ENCODE results near the gene PROSER2.
A peak's percentile ranks its signal among the peaks of the same experiment; 100 is the strongest.

PROSER2 gene

DNA sequence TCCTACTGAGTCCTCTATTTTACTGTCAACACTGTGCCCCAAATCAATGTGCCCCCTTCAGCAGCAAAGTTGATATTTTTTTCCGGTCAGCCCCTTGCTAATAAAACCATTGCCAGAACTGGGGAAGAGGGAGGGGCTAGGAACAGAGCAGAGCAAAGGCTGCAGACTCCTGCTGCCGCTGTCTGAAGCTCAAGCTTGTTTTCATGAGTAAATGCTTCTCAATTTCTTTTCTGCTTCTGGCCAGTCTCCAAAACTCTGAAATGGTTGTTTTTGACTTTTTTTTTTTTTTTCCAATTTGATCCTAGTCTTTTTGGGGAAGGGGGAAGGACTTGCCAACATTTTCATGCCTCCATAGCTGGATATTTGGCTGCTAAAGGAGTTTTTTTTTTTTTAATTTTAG is 26.7 kb upstream of the PROSER2 start:
- ATAC-seq = no peak
- Mint-ChIP-seq H3K27me3 (peaks cover 21% of the 10 kb centered on the region), H3K4me3 (no peak overlapping the region), H3K27ac (no peak overlapping the region), H3K9me3 (peaks cover 3% of the 10 kb centered on the region), H3K36me3 (no peaks in the 10 kb centered on the region), H3K4me1 (peaks cover 8% of the 10 kb centered on the region)

DNA sequence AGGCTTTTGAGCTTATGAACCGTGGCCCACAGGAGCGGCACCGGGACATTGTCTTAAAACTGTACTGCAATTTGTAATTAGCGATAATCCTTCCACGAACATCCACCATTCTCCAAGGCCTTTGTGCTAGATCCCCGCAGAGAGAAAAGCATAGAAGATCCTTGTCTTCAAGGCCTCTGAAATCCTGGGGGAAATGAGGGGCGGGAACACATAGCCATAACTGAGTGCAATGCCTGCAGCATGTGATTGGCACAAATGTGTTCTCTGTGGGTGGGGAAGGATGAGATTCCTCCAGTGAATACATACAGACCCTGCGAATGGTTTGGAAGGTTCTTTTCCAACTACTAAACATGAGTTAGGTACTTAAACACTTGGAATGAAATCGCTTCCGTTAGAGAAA is 25.9 kb upstream of the PROSER2 start:
- H3K27me3 Mint-ChIP-seq = peaks cover 13% of the 10 kb centered on the region
- no peak overlapping the region for H3K27ac Mint-ChIP-seq
- H3K4me1 Mint-ChIP-seq = peaks cover 8% of the 10 kb centered on the region
- no peak overlapping the region for H3K4me3 Mint-ChIP-seq
- peaks cover 3% of the 10 kb centered on the region for H3K9me3 Mint-ChIP-seq
- H3K36me3 Mint-ChIP-seq = no peaks in the 10 kb centered on the region
- ATAC-seq = no peak

DNA sequence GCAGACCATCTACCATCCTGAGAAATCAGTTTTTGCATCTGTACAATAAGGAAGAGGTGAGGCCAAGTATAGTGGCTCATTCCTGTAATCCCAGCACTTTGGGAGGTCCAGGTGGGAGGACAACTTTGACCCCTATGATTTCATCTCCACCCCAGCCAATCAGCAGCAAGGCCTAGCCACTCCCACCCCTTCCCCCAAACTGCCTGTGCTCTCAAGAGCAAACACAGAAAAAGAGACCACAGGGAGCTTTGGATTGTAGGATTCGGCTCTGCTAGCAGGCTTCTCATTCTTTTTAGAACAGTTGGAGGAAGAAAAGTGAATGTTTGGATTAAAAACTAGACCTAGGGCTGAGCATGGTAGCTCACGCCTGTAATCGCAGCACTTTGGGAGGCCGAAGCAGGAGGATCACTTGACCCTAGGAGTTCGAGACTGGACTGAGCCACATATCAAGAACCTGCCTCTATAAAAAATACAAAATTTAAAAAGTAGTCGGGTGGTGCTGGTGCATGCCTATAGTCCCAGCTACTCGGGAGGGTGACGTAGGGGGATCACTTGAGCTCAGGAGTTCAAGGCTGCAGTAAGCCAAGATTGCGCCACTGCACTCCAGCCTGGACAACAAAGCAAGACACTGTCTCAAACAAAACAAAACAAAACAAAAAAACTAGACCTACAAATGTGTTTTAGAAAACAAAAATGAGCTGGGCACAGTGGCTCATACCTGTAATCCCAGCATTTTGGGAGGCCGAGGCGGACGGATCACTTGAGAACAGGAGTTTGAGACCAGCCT is 25.1 kb upstream of the PROSER2 start:
- Mint-ChIP-seq H3K27me3 (peaks cover 10% of the 10 kb centered on the region), H3K4me1 (peaks cover 8% of the 10 kb centered on the region), H3K9me3 (peaks cover 3% of the 10 kb centered on the region), H3K36me3 (no peaks in the 10 kb centered on the region), H3K4me3 (no peak overlapping the region), H3K27ac (no peak overlapping the region)
- ATAC-seq = no peak

DNA sequence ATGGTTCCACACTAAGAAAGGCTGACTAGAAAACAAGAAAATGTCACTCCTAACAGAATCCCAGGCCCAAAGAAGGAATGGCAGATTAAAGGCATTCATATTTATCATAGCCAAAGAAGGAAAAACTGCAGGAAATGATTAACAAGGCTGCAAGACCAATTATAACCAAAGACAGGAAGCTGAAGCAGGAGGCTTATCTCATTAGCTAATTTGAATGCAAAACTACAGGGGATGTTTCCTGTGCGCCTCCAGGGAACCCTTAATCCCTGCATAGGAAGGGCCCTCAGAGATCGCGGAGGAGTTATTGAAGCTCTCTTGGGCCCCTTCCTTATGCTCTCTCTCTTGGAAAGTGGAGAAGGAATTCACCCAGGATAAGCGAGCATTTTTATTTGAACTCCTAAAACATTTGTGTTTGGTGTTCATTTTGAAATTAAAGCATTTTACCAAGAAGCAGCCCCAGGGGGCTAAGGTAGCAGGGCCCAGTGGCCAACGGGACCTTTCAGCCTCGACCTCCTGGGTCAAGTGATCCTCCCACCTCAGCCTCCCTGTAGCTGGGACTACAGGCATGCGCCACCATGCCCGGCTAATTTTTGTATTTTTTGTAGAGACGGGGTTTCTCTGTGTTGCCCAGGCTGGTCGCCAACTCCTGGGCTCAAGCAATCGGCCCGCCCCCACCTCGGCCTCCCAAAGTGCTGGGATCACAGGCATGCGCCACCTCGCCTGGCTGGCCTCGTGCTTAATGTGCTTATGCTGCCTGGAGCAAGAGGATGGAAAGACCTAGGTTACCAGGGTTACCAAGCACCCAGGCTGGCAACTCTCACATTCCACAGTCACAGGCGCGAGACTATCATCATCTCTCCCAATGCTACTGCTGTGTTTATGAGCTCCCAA is 24.1 kb upstream of the PROSER2 start:
- no peaks in the 10 kb centered on the region for H3K27me3 Mint-ChIP-seq
- H3K4me3 Mint-ChIP-seq = no peak overlapping the region
- H3K9me3 Mint-ChIP-seq = peaks cover 3% of the 10 kb centered on the region
- H3K36me3 Mint-ChIP-seq = no peaks in the 10 kb centered on the region
- no peak overlapping the region for H3K27ac Mint-ChIP-seq
- peaks cover 8% of the 10 kb centered on the region for H3K4me1 Mint-ChIP-seq
- no peak for ATAC-seq

DNA sequence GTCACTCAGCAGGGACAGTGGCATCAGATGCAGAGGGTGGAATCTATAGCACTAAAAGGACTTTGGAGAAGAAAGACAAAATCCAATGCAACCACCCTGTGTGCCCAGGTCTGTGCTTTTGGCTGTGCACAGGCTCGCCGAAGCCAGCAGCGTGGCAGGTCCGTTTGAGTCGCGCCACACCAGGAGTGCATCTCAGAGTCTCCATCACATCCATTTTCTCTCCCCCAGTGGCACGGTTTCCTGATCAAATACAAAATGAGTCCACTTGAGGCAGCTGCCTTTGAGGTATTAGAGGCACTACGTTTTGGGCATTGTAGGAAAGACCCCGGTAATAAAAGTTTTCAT is 23.4 kb upstream of the PROSER2 start:
- Mint-ChIP-seq H3K9me3 (peaks cover 3% of the 10 kb centered on the region), H3K4me1 (peaks cover 8% of the 10 kb centered on the region), H3K4me3 (no peak overlapping the region), H3K36me3 (no peaks in the 10 kb centered on the region), H3K27me3 (peaks cover under 1% of the 10 kb centered on the region), H3K27ac (no peak overlapping the region)
- ATAC-seq = no peak

DNA sequence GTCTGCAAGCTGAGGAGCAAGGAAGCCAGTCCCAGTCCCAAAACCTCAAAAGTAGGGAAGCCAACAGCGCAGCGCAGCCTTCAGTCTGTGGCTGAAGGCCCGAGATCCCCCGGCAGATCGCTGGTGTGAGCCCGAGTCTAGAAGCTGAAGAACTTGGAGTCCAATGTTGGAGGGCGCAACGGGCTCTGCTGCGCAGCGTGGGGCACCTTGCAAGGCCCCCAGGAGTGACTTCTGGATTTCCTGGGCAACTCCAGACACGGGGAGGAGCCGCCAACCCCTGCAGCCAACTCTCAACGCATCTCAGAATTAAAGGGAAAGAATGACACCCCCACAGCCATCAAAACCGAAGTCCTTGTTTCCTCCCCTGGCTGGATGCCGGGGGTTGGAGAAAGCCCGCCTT is 18.8 kb upstream of the PROSER2 start:
- Mint-ChIP-seq H3K27me3 (peaks cover 38% of the 10 kb centered on the region), H3K9me3 (no peaks in the 10 kb centered on the region), H3K4me1 (no peaks in the 10 kb centered on the region), H3K36me3 (no peaks in the 10 kb centered on the region), H3K27ac (no peak overlapping the region), H3K4me3 (no peak overlapping the region)
- no peak for ATAC-seq

DNA sequence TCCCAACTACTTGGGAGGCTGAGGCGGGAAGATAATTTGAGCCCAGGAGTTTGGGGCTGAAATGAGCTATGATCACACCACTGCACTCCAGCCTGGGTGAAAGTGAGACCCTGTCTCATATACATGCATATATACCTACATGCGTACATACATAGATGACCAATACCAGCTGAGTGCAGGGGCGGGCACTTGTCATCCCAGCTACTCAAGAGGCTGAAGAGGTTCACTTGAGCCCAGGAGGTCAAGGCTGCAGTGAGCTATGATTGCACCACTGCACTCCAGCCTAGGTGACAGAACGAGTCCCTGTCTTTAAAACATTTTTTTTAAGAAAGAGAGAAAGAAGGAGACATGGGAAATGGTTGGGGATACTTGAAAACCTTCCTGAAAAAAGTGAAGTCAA is 17.4 kb upstream of the PROSER2 start:
- ATAC-seq = no peak
- Mint-ChIP-seq H3K36me3 (no peaks in the 10 kb centered on the region), H3K9me3 (no peaks in the 10 kb centered on the region), H3K4me3 (no peak overlapping the region), H3K27ac (no peak overlapping the region), H3K4me1 (no peaks in the 10 kb centered on the region), H3K27me3 (peaks cover 38% of the 10 kb centered on the region)

DNA sequence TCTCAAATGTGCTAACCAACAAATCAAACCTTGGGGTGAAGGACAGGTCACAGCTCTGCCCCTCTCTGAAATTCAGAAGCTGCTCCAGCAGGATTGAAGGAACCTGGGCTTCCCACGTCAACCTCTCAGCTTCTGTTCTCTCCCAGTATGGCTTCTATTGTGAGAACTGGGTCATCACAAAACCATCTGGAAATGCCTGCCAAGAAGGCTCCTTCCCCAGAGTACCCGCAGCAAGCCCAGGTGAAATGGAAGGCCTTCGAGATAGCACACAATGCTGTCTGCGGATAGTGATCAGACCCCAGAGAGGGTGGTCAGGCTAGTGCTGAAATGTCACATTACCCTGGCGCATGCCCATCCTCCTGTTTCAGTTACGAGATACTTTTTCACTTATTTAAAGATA is 16.4 kb upstream of the PROSER2 start:
- Mint-ChIP-seq H3K4me3 (no peak overlapping the region), H3K36me3 (no peaks in the 10 kb centered on the region), H3K27me3 (peaks cover 38% of the 10 kb centered on the region), H3K27ac (no peak overlapping the region), H3K9me3 (no peaks in the 10 kb centered on the region), H3K4me1 (no peaks in the 10 kb centered on the region)
- ATAC-seq = no peak

DNA sequence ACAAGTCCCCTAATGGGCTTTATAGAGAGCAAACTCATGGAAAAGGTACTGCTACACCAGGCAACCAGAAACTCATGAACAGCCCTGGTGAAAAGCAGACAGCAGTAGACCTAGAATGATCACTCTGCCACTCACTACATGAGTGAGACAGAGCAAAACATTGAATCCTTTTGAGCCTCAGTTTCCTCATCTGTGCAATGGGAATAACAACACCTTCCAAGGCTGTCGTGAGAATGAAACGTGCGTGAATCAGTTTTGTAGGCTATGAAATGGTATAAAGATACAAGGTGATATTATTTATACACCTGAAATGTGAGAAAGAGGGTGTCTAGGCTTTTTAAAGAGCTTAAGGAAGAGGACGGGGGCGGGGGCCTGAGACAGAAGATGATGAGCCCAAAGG is 14.3 kb upstream of the PROSER2 start:
- Mint-ChIP-seq H3K4me3 (no peak overlapping the region), H3K27me3 (peaks cover 57% of the 10 kb centered on the region), H3K4me1 (no peaks in the 10 kb centered on the region), H3K36me3 (no peaks in the 10 kb centered on the region), H3K27ac (no peak overlapping the region), H3K9me3 (no peaks in the 10 kb centered on the region)
- ATAC-seq = no peak

DNA sequence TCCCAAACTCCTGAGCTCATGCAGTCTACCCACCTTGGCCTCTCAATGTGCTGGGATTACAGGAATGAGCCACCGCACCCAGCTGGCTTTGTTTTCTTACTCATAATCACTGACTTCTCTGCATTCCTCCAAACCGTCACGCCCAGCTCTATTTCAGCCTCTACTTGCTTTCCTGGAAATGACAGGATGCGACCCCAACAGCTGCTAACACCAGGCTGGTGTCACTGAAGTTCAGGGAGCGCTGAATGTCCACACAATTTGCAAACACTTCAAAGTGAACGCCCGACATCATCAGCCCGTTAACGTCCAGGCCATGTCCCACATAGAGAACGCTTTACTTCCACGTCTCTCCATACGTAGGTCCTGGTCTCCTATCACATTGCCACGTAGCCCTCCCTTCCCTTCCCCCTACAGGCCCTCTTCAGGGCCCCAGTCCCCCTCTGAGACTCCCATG is 12.8 kb upstream of the PROSER2 start:
- no peaks in the 10 kb centered on the region for H3K36me3 Mint-ChIP-seq
- no peak for ATAC-seq
- peaks cover 51% of the 10 kb centered on the region for H3K27me3 Mint-ChIP-seq
- H3K27ac Mint-ChIP-seq = no peak overlapping the region
- no peaks in the 10 kb centered on the region for H3K4me1 Mint-ChIP-seq
- no peak overlapping the region for H3K4me3 Mint-ChIP-seq
- no peaks in the 10 kb centered on the region for H3K9me3 Mint-ChIP-seq

DNA sequence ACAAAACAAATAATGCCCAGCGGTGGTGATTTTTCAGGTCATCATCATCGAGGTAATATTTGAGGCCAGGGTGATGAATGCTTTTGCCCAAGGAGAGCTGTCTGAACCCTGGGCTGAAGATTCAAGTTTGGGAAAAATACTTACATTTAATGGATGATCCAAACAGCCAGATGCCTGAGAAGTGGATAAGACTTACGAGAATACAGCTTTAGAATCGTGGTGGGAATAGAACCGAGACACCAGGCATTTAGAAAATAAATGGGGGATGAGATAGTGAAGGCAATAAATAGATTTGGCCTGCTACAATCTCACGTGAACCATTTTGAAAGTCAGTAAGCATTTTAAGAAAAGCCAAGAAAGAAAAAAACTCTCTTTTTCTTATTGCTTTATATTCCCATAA is 12.2 kb upstream of the PROSER2 start:
- Mint-ChIP-seq H3K36me3 (no peaks in the 10 kb centered on the region), H3K4me3 (no peak overlapping the region), H3K27ac (no peak overlapping the region), H3K9me3 (no peaks in the 10 kb centered on the region), H3K27me3 (peaks cover 45% of the 10 kb centered on the region), H3K4me1 (no peaks in the 10 kb centered on the region)
- ATAC-seq = no peak

DNA sequence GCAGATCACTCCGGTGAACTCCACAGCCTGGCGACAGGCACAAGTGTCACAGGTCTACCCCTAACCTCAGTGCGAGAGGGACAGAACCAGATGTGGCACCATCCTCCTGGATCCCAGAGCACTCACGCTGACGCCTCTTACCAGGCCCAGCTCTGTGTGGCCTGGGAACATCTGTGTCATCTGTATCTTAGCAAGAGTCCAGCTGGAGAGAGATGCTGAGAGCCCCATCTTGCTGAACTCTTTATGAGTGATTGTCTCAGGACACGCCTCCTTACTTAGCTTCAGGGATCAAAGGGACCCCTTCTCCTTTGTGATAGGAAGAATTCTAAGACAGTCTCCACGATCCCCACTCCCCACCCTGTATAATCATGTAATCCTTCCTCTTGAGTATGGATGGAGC is 10.0 kb upstream of the PROSER2 start:
- H3K4me1 Mint-ChIP-seq = no peaks in the 10 kb centered on the region
- ATAC-seq = peak; percentile 36
- H3K27me3 Mint-ChIP-seq = peaks cover 32% of the 10 kb centered on the region
- H3K36me3 Mint-ChIP-seq = no peaks in the 10 kb centered on the region
- H3K27ac Mint-ChIP-seq = no peak overlapping the region
- no peaks in the 10 kb centered on the region for H3K9me3 Mint-ChIP-seq
- H3K4me3 Mint-ChIP-seq = no peak overlapping the region

DNA sequence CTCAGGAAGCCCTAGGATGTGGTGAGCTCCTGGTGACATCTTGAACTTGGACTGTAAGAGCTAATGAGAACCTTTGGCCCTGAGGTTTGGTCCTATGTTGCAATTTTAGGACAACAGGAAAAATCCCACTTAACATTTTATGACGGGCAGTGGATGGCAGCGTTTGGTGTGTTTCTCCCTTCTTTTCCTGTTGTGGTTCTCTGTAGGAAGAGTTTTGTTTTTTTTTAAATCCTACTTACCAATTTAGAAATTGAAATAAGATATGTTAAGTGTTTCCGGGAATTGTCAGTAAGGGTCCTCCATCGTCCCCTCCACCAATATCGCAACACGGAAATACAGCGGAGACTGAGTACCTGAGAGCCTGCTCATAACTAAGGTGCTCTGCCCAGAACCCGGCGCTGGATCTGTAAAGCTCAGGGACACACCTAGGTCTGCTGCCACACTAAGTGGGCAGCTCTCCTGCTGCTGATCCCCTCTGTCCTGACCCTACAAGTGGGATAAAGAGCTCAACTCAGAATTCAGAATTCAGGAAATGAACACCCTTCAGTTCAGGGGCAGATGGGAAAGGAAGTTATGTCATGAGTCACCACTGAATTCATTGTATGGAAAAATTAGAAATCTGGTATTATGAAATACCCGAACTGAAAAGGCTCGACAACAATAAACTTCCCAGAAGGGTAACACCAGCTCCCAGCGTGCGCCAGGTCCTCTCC is 9.1 kb upstream of the PROSER2 start:
- H3K27ac Mint-ChIP-seq = no peak overlapping the region
- no peaks in the 10 kb centered on the region for H3K4me1 Mint-ChIP-seq
- no peaks in the 10 kb centered on the region for H3K9me3 Mint-ChIP-seq
- peaks cover 23% of the 10 kb centered on the region for H3K27me3 Mint-ChIP-seq
- H3K4me3 Mint-ChIP-seq = no peak overlapping the region
- ATAC-seq = no peak
- H3K36me3 Mint-ChIP-seq = no peaks in the 10 kb centered on the region

DNA sequence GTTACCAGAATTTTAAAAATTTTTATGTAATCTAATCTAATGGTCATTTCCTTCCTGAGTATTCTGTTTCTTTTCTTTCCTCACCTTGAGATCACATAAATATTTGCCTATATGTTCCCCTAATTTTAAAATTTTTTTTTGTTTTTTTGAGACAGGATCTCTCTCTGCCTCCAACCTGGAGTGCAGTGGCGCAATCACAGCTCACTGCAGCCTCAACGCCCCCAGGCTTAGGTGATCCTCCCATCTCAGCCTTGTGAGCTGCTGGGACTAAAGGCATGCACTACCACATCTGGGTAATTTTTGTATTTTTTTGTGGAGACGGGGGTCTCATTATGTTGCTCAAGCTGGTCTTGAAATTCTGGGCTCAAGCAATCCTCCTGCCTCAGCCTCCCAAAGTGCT is 4.1 kb upstream of the PROSER2 start:
- Mint-ChIP-seq H3K4me1 (peaks cover 7% of the 10 kb centered on the region), H3K27me3 (peaks cover 14% of the 10 kb centered on the region), H3K4me3 (no peak overlapping the region), H3K9me3 (no peaks in the 10 kb centered on the region), H3K36me3 (no peaks in the 10 kb centered on the region), H3K27ac (no peak overlapping the region)
- ATAC-seq = no peak

DNA sequence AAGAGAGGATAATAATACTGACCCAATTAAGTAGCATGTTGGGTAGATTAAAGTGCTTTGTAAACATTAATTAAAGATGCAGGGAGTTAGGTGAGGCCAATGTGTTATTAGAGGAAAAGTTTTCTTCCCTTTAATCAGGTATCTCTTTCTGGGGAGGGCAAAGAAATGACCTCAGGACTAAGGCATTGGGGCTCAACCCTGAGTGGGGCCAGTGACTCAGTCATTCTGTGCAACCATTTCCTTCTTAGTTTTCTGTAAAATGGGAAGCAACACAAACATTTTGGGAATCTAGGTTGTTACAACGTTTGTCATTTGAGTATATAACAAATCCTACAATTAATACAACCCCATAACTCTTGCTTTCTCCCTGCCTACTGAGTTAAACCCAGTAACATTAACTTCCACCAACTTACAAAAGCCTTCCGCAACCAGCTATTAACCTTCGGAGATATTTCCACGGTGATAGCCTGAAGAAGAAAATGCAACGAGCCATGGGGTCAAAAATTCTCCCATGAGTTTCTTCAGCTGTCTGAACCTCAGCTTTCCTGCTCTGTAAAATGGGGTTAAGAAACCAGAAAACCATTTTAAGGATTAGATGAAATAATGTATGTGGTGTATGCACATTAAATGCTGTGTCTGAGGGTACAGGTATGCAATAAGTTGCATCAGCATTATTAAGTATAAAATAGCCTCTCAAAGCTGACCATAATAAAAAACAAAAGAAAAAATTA is 965 bp upstream of the PROSER2 start:
- H3K9me3 Mint-ChIP-seq = peaks cover 3% of the 10 kb centered on the region
- no peak overlapping the region for H3K27ac Mint-ChIP-seq
- ATAC-seq = no peak
- peaks cover 7% of the 10 kb centered on the region for H3K4me1 Mint-ChIP-seq
- peaks cover 39% of the 10 kb centered on the region for H3K27me3 Mint-ChIP-seq
- H3K36me3 Mint-ChIP-seq = no peaks in the 10 kb centered on the region
- H3K4me3 Mint-ChIP-seq = no peak overlapping the region
